ENCODE measurements around the gene PSD. TPM values are rescaled to one million over a fixed set of nuclear protein-coding genes. Genes with fewer than 3 reads are reported as not detected.
"Not testable (repeated sequence)": the region's sequence is repeated elsewhere in the genome, so short reads cannot be mapped to it uniquely, and the experiment has no call there.

Gene PSD
- total and polyA plus RNA-seq, 7 donors: 0.15 to 1.7 (median 0.51) TPM; not detected in 1

DNA sequence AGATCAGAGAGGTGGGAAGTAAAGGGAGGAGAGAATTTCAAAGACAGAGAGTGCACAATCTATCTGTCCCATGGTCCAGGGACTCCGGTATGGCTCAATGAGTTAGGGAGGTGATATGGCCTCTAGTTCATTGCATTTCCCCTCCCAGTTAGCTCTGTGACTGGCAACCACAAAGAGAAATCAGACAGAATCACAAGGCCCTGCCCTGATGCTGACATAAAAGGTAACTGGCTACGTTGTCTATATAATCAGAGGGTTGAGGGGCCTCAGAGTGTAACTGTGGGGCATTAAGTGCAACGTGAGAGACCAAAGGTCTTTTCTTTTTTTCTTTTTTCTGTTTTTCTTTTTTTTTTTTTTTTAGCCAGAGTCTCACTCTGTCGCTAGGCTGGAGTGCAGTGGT lies 40.1 kb upstream of the PSD start:
- no peak for ATAC-seq

DNA sequence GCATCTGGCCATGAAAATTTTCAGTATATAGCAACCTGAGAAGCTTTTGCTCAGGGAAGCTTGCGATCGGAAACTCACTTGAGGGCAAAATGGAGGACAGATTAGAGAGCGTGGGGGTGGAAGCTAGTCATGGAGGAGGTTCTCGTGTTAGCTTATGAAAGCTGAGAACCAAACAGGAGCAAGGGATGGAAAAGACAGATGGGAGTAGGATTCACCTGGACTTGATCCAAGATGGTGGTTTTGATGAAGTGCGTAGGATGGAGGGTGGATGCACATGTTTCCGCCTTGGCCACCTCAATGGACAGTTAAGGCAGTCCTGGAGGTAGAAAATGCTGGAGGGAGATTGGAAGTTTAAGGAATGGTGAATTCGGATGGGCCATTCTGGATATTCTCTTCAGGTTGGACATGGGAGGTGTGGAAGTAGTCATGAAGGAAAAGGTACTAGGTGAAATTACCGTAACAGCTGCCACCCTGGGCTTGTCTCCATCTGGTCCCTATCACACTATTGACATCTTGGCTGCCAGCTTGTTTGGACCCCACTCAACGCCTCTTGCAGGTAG lies 39.1 kb upstream of the PSD start:
- TF ChIP-seq, protein P1, sequence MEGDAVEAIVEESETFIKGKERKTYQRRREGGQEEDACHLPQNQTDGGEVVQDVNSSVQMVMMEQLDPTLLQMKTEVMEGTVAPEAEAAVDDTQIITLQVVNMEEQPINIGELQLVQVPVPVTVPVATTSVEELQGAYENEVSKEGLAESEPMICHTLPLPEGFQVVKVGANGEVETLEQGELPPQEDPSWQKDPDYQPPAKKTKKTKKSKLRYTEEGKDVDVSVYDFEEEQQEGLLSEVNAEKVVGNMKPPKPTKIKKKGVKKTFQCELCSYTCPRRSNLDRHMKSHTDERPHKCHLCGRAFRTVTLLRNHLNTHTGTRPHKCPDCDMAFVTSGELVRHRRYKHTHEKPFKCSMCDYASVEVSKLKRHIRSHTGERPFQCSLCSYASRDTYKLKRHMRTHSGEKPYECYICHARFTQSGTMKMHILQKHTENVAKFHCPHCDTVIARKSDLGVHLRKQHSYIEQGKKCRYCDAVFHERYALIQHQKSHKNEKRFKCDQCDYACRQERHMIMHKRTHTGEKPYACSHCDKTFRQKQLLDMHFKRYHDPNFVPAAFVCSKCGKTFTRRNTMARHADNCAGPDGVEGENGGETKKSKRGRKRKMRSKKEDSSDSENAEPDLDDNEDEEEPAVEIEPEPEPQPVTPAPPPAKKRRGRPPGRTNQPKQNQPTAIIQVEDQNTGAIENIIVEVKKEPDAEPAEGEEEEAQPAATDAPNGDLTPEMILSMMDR (IDR thresholded peaks at IDR 0.05): no peak
- Histone ChIP-seq H3K4me1 (peaks cover 27% of the 10 kb centered on the region), H3K4me3 (no peak overlapping the region), H3K27me3 (ENCODE audit: insufficient read depth in 3 of 3, low read length in 2 of 3) (no peaks in the 10 kb centered on the region), H3K27ac (no peak overlapping the region), H3K9me3 (no peaks in the 10 kb centered on the region), H3K36me3 (ENCODE audit: insufficient read depth in 1 of 2, low read depth in 1 of 2) (no peaks in the 10 kb centered on the region)
- intact Hi-C loops (cut with DNase I): no loop called here
- ATAC-seq (no peak), DNase-seq (no peak)
- WGBS, 3 donors: 81 to 83% (median 82%) methylated on average over 9 of the region's 9 CpGs

More for the DNA sequence above, 40.1 kb upstream of the PSD start:
- Histone ChIP-seq H3K27me3 (ENCODE audit: insufficient read depth in 3 of 3, low read length in 2 of 3) (no peaks in the 10 kb centered on the region), H3K4me1 (peaks cover 20% of the 10 kb centered on the region), H3K9me3 (no peaks in the 10 kb centered on the region), H3K27ac (no peak overlapping the region), H3K4me3 (no peak overlapping the region), H3K36me3 (ENCODE audit: insufficient read depth in 1 of 2, low read depth in 1 of 2) (no peaks in the 10 kb centered on the region)
- DNase-seq: no peak
- intact Hi-C loops (cut with DNase I): no loop called here
- 77% methylated on average over 4 of the region's 4 CpGs for WGBS, 3 donors
- TF ChIP-seq, protein P1 (IDR thresholded peaks at IDR 0.05): no peak

DNA sequence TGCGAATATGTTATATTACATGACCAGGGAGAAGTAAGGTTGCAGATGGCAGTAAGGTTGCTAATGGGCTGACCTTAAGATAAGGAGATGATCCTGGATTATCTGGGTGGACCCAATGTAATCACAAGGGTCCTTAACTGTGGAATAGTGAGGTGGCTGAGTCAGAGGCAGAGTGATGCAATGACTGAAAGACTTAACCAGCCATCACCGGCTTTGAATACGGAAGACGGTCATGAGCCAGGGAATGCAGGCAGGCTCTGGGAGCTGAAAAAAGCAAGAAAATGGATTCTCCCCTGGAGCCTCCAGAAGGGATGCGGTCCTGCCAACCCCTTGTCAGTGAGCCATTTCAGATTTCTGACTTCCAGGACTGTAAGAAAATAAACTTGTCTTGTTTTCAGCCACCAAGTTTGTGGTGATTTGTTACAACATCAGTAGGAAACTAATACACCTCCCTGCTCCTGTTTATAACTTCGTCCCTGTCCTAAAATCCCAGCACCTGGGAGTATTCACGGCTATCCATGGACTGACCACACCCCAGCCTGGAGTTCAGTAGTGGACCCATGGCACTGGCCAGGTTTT lies 37.4 kb upstream of the PSD start:
- H3K27me3 ChIP-seq (ENCODE audit: insufficient read depth in 3 of 3, low read length in 2 of 3): no peaks in the 10 kb centered on the region
- ATAC-seq (no peak), DNase-seq (no peak)
- TF ChIP-seq, protein P1 (IDR thresholded peaks at IDR 0.05): no peak
- no peak overlapping the region for H3K27ac ChIP-seq
- WGBS, 3 donors: 71 to 87% (median 72%) methylated on average over 7 of the region's 7 CpGs
- peaks cover 26% of the 10 kb centered on the region for H3K4me1 ChIP-seq
- no peak overlapping the region for H3K4me3 ChIP-seq
- H3K36me3 ChIP-seq (ENCODE audit: insufficient read depth in 1 of 2, low read depth in 1 of 2): no peaks in the 10 kb centered on the region
- no peaks in the 10 kb centered on the region for H3K9me3 ChIP-seq
- intact Hi-C loops (cut with DNase I): no loop called here

DNA sequence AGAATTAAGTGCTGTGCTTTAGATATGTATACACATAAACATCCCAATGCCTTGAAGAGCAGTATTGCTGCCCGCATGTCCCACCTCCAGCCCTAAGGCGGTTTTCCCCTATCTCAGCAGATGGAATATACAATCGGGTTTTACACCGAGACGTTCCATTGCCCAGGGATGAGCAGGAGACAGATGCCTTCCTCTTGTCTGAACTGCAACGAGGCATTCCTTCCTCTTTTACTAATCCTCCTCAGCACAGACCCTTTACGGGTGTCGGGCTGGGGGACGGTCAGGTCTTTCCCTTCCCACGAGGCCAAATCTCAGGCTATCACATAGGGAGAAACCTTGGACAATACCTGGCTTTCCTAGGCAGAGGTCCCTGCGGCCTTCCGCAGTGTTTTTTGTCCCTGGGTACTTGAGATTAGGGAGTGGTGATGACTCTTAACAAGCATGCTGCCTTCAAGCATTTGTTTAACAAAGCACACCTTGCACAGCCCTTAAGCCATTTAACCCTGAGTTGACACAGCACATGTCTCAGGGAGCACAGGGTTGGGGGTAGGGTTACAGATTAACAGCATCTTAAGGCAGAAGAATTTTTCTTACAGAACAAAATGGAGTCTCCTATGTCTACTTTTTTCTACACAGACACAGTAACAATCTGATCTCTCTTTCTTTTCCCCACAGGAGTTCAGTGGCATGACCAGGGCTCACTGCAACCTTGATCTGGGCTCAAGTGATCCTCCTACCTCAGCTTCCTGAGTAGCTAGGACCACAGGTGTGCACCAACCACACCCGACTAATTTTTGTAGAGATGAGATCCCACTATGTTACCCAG lies 36.3 kb upstream of the PSD start:
- ATAC-seq; H3K4me3 ChIP-seq; H3K27me3 ChIP-seq (ENCODE audit: insufficient read depth in 3 of 3, low read length in 2 of 3); DNase-seq; H3K27ac ChIP-seq; H3K36me3 ChIP-seq (ENCODE audit: insufficient read depth in 1 of 2, low read depth in 1 of 2); intact Hi-C loops (cut with DNase I); H3K9me3 ChIP-seq: not testable (repeated sequence)
- H3K4me1 ChIP-seq: peaks cover 29% of the 10 kb centered on the region
- WGBS, 3 donors: 77 to 79% (median 77%) methylated on average over 13 of the region's 13 CpGs

DNA sequence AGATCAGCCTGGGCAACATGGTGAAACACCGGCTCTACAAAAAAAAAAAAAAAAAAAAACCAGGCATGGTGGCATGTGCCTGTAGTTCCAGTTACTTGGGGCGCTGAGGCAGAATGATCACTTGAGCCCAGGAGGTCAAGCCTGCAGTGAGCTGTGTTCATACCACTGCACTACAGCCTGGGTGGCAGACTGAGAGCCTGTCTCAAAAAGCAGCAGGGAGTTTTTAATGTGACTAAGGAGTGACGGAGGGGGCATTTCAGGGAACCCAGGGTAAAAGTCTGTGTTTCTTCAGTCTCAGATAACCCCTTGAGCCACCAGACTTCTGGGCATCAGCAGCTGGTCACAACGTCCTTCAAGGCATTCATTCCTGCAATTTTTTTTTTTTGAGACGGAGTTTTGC lies 34.9 kb upstream of the PSD start:
- Histone ChIP-seq H3K9me3 (no peaks in the 10 kb centered on the region), H3K27ac (peak overlapping the region; percentile 82), H3K4me1 (peaks cover 30% of the 10 kb centered on the region), H3K4me3 (no peak overlapping the region), H3K27me3 (ENCODE audit: insufficient read depth in 3 of 3, low read length in 2 of 3) (no peaks in the 10 kb centered on the region), H3K36me3 (ENCODE audit: insufficient read depth in 1 of 2, low read depth in 1 of 2) (no peaks in the 10 kb centered on the region)
- ATAC-seq: no peak
- intact Hi-C loops (cut with DNase I): no loop called here
- DNase-seq: no peak
- WGBS, 3 donors: 62 to 85% (median 83%) methylated on average over 5 of the region's 5 CpGs
- TF ChIP-seq, protein P1 (IDR thresholded peaks at IDR 0.05): no peak
